WTC11 (cell line): ENCODE measurements around the gene USP21.

Experiments
- MLX ChIP-seq: sonication (generic); formaldehyde crosslinking; IDR thresholded peaks from 2 replicates; pipeline ENCODE4 v1.8.1; 2023; ENCODE audit warnings: mild to moderate bottlenecking, missing genetic modification reagents, moderate library complexity
- ZSCAN18 ChIP-seq: fragments of 250-450 bp; sonication (Bioruptor Pico); IDR thresholded peaks from 2 replicates; pipeline ENCODE4 v2.1.2; 2022; ENCODE audit warnings: mild to moderate bottlenecking, moderate library complexity
- TF ChIP-seq, protein P1 (sequence below): fragments of 200-600 bp; IDR thresholded peaks from 2 replicates; pipeline ENCODE4 v1.8.0; 2022; ENCODE audit warnings: antibody characterized with exemption
- TF ChIP-seq, protein P2 (sequence below): sonication (generic); formaldehyde crosslinking; IDR thresholded peaks from 2 replicates; pipeline ENCODE4 v1.8.0; 2022; ENCODE audit warnings: mild to moderate bottlenecking, missing genetic modification reagents
- TF ChIP-seq, protein P3 (sequence below): sonication (generic); formaldehyde crosslinking; IDR thresholded peaks from 2 replicates; pipeline ENCODE4 v1.8.1; 2022; ENCODE audit warnings: low read depth, missing genetic modification reagents, borderline replicate concordance

DNA sequence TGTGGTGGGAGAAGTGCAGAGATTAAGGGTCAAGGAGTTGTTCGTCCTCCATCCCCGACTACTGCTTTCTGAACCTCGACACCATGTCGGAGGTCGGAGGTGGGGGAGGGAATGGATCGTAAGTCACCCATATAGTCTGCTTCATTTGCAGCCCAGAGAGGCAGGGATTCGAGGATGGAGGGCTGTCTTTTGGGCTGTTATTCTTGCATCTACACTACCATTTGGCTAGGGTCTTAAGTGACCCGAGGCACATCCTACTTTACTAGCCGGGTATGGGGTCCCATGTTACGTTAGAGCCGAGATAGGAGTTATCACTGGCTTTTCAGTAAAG is 578 bp downstream of the USP21 start:
- TF ChIP-seq, protein P1, sequence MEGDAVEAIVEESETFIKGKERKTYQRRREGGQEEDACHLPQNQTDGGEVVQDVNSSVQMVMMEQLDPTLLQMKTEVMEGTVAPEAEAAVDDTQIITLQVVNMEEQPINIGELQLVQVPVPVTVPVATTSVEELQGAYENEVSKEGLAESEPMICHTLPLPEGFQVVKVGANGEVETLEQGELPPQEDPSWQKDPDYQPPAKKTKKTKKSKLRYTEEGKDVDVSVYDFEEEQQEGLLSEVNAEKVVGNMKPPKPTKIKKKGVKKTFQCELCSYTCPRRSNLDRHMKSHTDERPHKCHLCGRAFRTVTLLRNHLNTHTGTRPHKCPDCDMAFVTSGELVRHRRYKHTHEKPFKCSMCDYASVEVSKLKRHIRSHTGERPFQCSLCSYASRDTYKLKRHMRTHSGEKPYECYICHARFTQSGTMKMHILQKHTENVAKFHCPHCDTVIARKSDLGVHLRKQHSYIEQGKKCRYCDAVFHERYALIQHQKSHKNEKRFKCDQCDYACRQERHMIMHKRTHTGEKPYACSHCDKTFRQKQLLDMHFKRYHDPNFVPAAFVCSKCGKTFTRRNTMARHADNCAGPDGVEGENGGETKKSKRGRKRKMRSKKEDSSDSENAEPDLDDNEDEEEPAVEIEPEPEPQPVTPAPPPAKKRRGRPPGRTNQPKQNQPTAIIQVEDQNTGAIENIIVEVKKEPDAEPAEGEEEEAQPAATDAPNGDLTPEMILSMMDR = no peak
- TF ChIP-seq MLX (CRISPR knock-in tag) (no peak), ZSCAN18 (no peak)
- TF ChIP-seq, protein P2, sequence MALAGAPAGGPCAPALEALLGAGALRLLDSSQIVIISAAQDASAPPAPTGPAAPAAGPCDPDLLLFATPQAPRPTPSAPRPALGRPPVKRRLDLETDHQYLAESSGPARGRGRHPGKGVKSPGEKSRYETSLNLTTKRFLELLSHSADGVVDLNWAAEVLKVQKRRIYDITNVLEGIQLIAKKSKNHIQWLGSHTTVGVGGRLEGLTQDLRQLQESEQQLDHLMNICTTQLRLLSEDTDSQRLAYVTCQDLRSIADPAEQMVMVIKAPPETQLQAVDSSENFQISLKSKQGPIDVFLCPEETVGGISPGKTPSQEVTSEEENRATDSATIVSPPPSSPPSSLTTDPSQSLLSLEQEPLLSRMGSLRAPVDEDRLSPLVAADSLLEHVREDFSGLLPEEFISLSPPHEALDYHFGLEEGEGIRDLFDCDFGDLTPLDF (CRISPR knock-in tag) = no peak
- TF ChIP-seq, protein P3, sequence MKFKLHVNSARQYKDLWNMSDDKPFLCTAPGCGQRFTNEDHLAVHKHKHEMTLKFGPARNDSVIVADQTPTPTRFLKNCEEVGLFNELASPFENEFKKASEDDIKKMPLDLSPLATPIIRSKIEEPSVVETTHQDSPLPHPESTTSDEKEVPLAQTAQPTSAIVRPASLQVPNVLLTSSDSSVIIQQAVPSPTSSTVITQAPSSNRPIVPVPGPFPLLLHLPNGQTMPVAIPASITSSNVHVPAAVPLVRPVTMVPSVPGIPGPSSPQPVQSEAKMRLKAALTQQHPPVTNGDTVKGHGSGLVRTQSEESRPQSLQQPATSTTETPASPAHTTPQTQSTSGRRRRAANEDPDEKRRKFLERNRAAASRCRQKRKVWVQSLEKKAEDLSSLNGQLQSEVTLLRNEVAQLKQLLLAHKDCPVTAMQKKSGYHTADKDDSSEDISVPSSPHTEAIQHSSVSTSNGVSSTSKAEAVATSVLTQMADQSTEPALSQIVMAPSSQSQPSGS = no peak
